ENCODE data around the gene RORC.

RORC gene

GRCh38 chr1:151825751-151826660 lies 5.6 kb downstream of the RORC start:
- DNase-seq, result no peak

- no peak for DNase-seq
Measured at GRCh38 chr1:151825204-151825603, 6.4 kb downstream of the RORC start.

- DNase-seq, result no peak
Measured at GRCh38 chr1:151823175-151823574, 8.4 kb downstream of the RORC start.

GRCh38 chr1:151822404-151822803 lies 9.2 kb downstream of the RORC start:
- no peak for DNase-seq

GRCh38 chr1:151820940-151821339 lies 10.7 kb downstream of the RORC start:
- DNase-seq, result no peak

GRCh38 chr1:151819976-151820623 lies 11.5 kb downstream of the RORC start:
- DNase-seq, result no peak

- no peak for DNase-seq
Measured at GRCh38 chr1:151819227-151819835, 12.3 kb downstream of the RORC start.

GRCh38 chr1:151817353-151817730 lies 14.3 kb downstream of the RORC start:
- DNase-seq, result no peak

- DNase-seq, result no peak
Measured at GRCh38 chr1:151816548-151817352, 14.9 kb downstream of the RORC start.

- no peak for DNase-seq
Measured at GRCh38 chr1:151815716-151816327, 15.8 kb downstream of the RORC start.

- no peak for DNase-seq
Measured at GRCh38 chr1:151814971-151815545, 16.5 kb downstream of the RORC start.

GRCh38 chr1:151814426-151814825 lies 17.2 kb downstream of the RORC start:
- DNase-seq, result no peak

- DNase-seq, result no peak
Measured at GRCh38 chr1:151813271-151813977, 18.2 kb downstream of the RORC start.

- no peak for DNase-seq
Measured at GRCh38 chr1:151811181-151811580, 20.4 kb downstream of the RORC start.

- DNase-seq, result no peak
Measured at GRCh38 chr1:151809985-151810556, 21.5 kb downstream of the RORC start.

- DNase-seq, result no peak
Measured at GRCh38 chr1:151809290-151809984, 22.2 kb downstream of the RORC start.

- DNase-seq, result no peak
Measured at GRCh38 chr1:151807766-151808165, 23.8 kb downstream of the RORC start.

GRCh38 chr1:151807131-151807530 lies 24.5 kb downstream of the RORC start:
- no peak for DNase-seq

GRCh38 chr1:151806170-151806569 lies 25.4 kb downstream of the RORC start:
- DNase-seq, result no peak

GRCh38 chr1:151805066-151805820 lies 26.4 kb downstream of the RORC start, which contains the start of gene LINGO4:
LINGO4 (minus strand) TSS chr1:151805419; CDS start chr1:151802704, 2,715 bp downstream.
- no peak for DNase-seq
